HepG2 (cell line): Measurements from ENCODE around the gene HSP90AB1. TPM values are rescaled to one million over a fixed set of nuclear protein-coding genes. Genes with fewer than 3 reads are reported as not detected.

Experiments
- ATF7 ChIP-seq, 2 experiments: fragments of 450-650 bp in 1 of 2; sonication (generic) in 1 of 2; formaldehyde crosslinking in 1 of 2; IDR thresholded peaks; 2 replicates each; pipeline versions ENCODE4 v1.4.0 to v1.6.1; 2016 to 2020; ENCODE audit warnings: antibody characterized with exemption in 1 of 2, mild to moderate bottlenecking in 1 of 2, missing genetic modification reagents in 1 of 2
- IKZF5 ChIP-seq: IDR thresholded peaks from 2 replicates; pipeline ENCODE4 v1.6.1; 2018; ENCODE audit warnings: missing genetic modification reagents, mild to moderate bottlenecking, missing compliant biosample characterization
- MXI1 ChIP-seq: IDR thresholded peaks from 3 replicates; pipeline ENCODE4 v1.6.1; 2012; ENCODE audit warnings: low read depth, low read length, inconsistent platforms, borderline replicate concordance
- NKX3-1 ChIP-seq: sonication (generic); formaldehyde crosslinking; IDR thresholded peaks from 2 replicates; pipeline ENCODE4 v1.5.0; 2020; ENCODE audit warnings: missing genetic modification reagents
- PHF5A ChIP-seq: IDR thresholded peaks from one replicate; pipeline ENCODE4 v1.6.1; 2018; ENCODE audit warnings: low read depth, missing genetic modification reagents; ENCODE audit not compliant: unreplicated experiment
- POLR2G ChIP-seq: fragments of 200-400 bp; formaldehyde crosslinking; IDR thresholded peaks from 2 replicates; pipeline ENCODE4 v1.6.1; 2018; ENCODE audit warnings: mild to moderate bottlenecking, low read depth, low read length, moderate library complexity
- RARG ChIP-seq: sonication (generic); formaldehyde crosslinking; IDR thresholded peaks from 2 replicates; pipeline ENCODE4 v1.4.0; 2020; ENCODE audit warnings: low read depth, mild to moderate bottlenecking, missing genetic modification reagents
- THRA ChIP-seq: sonication (generic); formaldehyde crosslinking; IDR thresholded peaks from 2 replicates; pipeline ENCODE4 v1.4.0; 2020; ENCODE audit warnings: missing genetic modification reagents, borderline replicate concordance
- ZBED4 ChIP-seq: sonication (generic); formaldehyde crosslinking; IDR thresholded peaks from 2 replicates; pipeline ENCODE4 v1.4.0; 2020; ENCODE audit warnings: missing genetic modification reagents, borderline replicate concordance
- ZFAT ChIP-seq: sonication (generic); formaldehyde crosslinking; conservative IDR thresholded peaks from 2 replicates; pipeline ENCODE4 v1.8.1; 2023; ENCODE audit warnings: missing genetic modification reagents, inconsistent platforms
- ZFP36 ChIP-seq: fragments of 150-350 bp; IDR thresholded peaks from 2 replicates; pipeline ENCODE4 v1.6.1; 2018; ENCODE audit warnings: borderline replicate concordance, low read length, low read depth; ENCODE audit not compliant: partially characterized antibody
- ZMAT3 ChIP-seq: sonication (generic); formaldehyde crosslinking; conservative IDR thresholded peaks from 2 replicates; pipeline ENCODE4 v1.7.0; 2021; ENCODE audit warnings: missing genetic modification reagents
- ZNF30 ChIP-seq: sonication (generic); formaldehyde crosslinking; IDR thresholded peaks from 2 replicates; pipeline ENCODE4 v1.5.0; 2020; ENCODE audit warnings: mild to moderate bottlenecking, missing genetic modification reagents
- ZNF451 ChIP-seq: sonication (generic); formaldehyde crosslinking; IDR thresholded peaks from 2 replicates; pipeline ENCODE4 v1.5.0; 2020; ENCODE audit warnings: mild to moderate bottlenecking, missing genetic modification reagents
- ZNF550 ChIP-seq: sonication (generic); formaldehyde crosslinking; IDR thresholded peaks from 2 replicates; pipeline ENCODE4 v1.4.0; 2020; ENCODE audit warnings: mild to moderate bottlenecking, missing genetic modification reagents, borderline replicate concordance
- ZNF552 ChIP-seq: sonication (generic); formaldehyde crosslinking; IDR thresholded peaks from 2 replicates; pipeline ENCODE4 v1.9.0; 2022; ENCODE audit warnings: missing genetic modification reagents, mild to moderate bottlenecking, borderline replicate concordance
- ZNF607 ChIP-seq: sonication (generic); formaldehyde crosslinking; IDR thresholded peaks from 2 replicates; pipeline ENCODE4 v1.5.1; 2020; ENCODE audit warnings: missing genetic modification reagents, mild to moderate bottlenecking, borderline replicate concordance
- ZNF616 ChIP-seq: sonication (generic); formaldehyde crosslinking; IDR thresholded peaks from 2 replicates; pipeline ENCODE4 v1.5.0; 2020; ENCODE audit warnings: low read depth, mild to moderate bottlenecking, missing genetic modification reagents
- ZXDC ChIP-seq: sonication (generic); formaldehyde crosslinking; IDR thresholded peaks from 2 replicates; pipeline ENCODE4 v1.5.0; 2020; ENCODE audit warnings: mild to moderate bottlenecking, missing genetic modification reagents
- polyA plus RNA-seq, 8 experiments: library from polyadenylated mRNA; depleted of rRNA in 3 of 8; stranded (reverse) in 7 of 8; unstranded in 1 of 8; fragments of >200 nt; fragmentation: Illumina TruSeq in 4 of 8; extraction: Trizol in 4 of 8; gene quantifications; 2 replicates each; pipeline versions ENCODE4 v1.2.1 to v1.2.3, GENCODE V29; 2011 to 2016; ENCODE audit warnings: low read depth in 4 of 8, missing spikeins in 1 of 8, mixed read lengths in 1 of 8; ENCODE audit not compliant: insufficient read depth in 1 of 8
- total RNA-seq, 5 experiments: library from RNA; depleted of rRNA; stranded (reverse); fragments of >200 nt; fragmentation: Illumina TruSeq; extraction: Trizol; gene quantifications; 2 replicates each; pipeline ENCODE4 v1.2.3, GENCODE V29; 2016; ENCODE audit warnings: low read depth in 1 of 5

The HSP90AB1 gene
- total and polyA plus RNA-seq, 2 of the 13 experiments (the other 11 are each of a cell fraction or from before 2014, with no cell fraction given), result 1,325 to 1,472 TPM

GRCh38 chr6:44257025-44257752, 10.3 kb downstream of the HSP90AB1 start, which contains the start of gene SLC35B2 (continued):
- peak; percentile 90 for TF ChIP-seq IKZF5 (CRISPR knock-in tag)
- TF ChIP-seq ZFAT (CRISPR knock-in tag), result no peak
- TF ChIP-seq ZMAT3 (CRISPR knock-in tag), result peak; percentile 94
- TF ChIP-seq ZNF550 (CRISPR knock-in tag), result 0 out of 2 replicates have a peak, but pooled peaks have one; percentile 72
- no peak for TF ChIP-seq ZFP36
- peak; percentile 79 for TF ChIP-seq ZNF616 (CRISPR knock-in tag)
- no peak for TF ChIP-seq PHF5A (CRISPR knock-in tag)
- peak; percentile 25; the same call in 1 of the 2 replicates for TF ChIP-seq ZBED4
- no peak for TF ChIP-seq ZNF552 (CRISPR knock-in tag)
- peak; percentile 37; the same call in 1 of the 3 replicates for TF ChIP-seq MXI1
- no peak for TF ChIP-seq RARG (CRISPR knock-in tag)
- no peak for TF ChIP-seq ATF7 (IDR thresholded peaks at IDR 0.05)
- no peak; the same call in 1 of the 2 replicates for TF ChIP-seq ATF7 (CRISPR knock-in tag; IDR thresholded peaks at IDR 0.05)
- TF ChIP-seq ZNF451 (CRISPR knock-in tag), result peak; percentile 97; the same call in 1 of the 2 replicates
- TF ChIP-seq THRA (CRISPR knock-in tag), result no peak; the same call in 1 of the 2 replicates
- 0 out of 2 replicates have a peak, but pooled peaks have one; percentile 60 for TF ChIP-seq NKX3-1 (CRISPR knock-in tag)
- TF ChIP-seq POLR2G, result peak; percentile 93
- no peak for TF ChIP-seq ZXDC (CRISPR knock-in tag)
- peak; percentile 82; the same call in 1 of the 2 replicates for TF ChIP-seq ZNF30
- TF ChIP-seq ZNF607 (CRISPR knock-in tag), result no peak
